Panc1 (cell line): Measurements from ENCODE around the gene REX1BD.
"Not testable (repeated sequence)": the region's sequence is repeated elsewhere in the genome, so short reads cannot be mapped to it uniquely, and the experiment has no call there.

Source experiments
- POLR2AphosphoS5 ChIP-seq: IDR thresholded peaks from 2 replicates; pipeline ENCODE4 v1.6.1; 2012; ENCODE audit warnings: mild to moderate bottlenecking, low read depth, low read length, moderate library complexity
- SIN3A ChIP-seq: IDR thresholded peaks from 2 replicates; pipeline ENCODE4 v1.6.1; 2012; ENCODE audit warnings: low read depth, mild to moderate bottlenecking, low read length, moderate library complexity, borderline replicate concordance; ENCODE audit not compliant: insufficient read depth
- TF ChIP-seq, protein P1 (sequence below): fragments of 450-650 bp; IDR thresholded peaks from 2 replicates; pipeline ENCODE4 v1.5.1; 2017; ENCODE audit warnings: mild to moderate bottlenecking

DNA sequence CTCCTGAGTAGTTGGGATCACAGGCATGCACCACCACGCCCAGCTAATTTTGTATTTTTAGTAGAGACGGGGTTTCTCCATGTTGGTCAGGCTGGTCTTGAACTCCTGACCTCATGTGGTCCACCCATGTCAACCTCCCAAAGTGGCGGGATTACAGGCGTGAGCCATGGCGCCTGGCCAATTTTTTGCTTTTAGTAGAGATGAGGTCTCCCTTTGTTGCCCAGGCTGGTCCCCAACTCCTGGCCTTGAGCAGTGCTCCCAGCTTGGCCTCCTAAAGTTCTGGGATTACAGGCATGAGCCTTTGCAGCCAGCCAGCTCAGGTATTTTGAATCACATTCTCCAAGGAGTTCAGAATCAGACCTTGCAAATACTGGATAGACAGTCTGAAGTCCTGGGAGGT, 4.1 kb downstream of the REX1BD start:
- TF ChIP-seq, protein P1, sequence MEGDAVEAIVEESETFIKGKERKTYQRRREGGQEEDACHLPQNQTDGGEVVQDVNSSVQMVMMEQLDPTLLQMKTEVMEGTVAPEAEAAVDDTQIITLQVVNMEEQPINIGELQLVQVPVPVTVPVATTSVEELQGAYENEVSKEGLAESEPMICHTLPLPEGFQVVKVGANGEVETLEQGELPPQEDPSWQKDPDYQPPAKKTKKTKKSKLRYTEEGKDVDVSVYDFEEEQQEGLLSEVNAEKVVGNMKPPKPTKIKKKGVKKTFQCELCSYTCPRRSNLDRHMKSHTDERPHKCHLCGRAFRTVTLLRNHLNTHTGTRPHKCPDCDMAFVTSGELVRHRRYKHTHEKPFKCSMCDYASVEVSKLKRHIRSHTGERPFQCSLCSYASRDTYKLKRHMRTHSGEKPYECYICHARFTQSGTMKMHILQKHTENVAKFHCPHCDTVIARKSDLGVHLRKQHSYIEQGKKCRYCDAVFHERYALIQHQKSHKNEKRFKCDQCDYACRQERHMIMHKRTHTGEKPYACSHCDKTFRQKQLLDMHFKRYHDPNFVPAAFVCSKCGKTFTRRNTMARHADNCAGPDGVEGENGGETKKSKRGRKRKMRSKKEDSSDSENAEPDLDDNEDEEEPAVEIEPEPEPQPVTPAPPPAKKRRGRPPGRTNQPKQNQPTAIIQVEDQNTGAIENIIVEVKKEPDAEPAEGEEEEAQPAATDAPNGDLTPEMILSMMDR = not testable (repeated sequence)
- TF ChIP-seq SIN3A, POLR2AphosphoS5: not testable (repeated sequence)
